DOHH2 (cell line): ENCODE measurements around the gene OTX2.

ENCODE experiments used
- H3F3A ChIP-seq: fragments of 200-600 bp; sonication (generic), shearing (Covaris generic); 2 replicates; pipeline ENCODE4 v1.6.0; 2016; ENCODE audit warnings: antibody characterized with exemption, mild to moderate bottlenecking; ENCODE audit not compliant: control insufficient read depth, insufficient read depth
- H3K27ac ChIP-seq: fragments of 200-600 bp; sonication (generic); 2 replicates; pipeline ENCODE4 v1.5.1; 2014; ENCODE audit warnings: low read depth, mild to moderate bottlenecking, low read length, moderate library complexity
- H3K27me3 ChIP-seq: fragments of 200-600 bp; sonication (generic); 2 replicates; pipeline ENCODE4 v1.6.1; 2014; ENCODE audit warnings: mild to moderate bottlenecking, low read length, mixed read lengths; ENCODE audit not compliant: control insufficient read depth
- H3K36me3 ChIP-seq: fragments of 200-600 bp; sonication (generic); 2 replicates; pipeline ENCODE4 v1.6.1; 2014; ENCODE audit warnings: mild to moderate bottlenecking, low read length, moderate library complexity, mixed read lengths; ENCODE audit not compliant: control insufficient read depth
- H3K4me1 ChIP-seq: fragments of 200-600 bp; sonication (generic); 2 replicates; pipeline ENCODE4 v1.6.1; 2014; ENCODE audit warnings: mild to moderate bottlenecking, low read length, mixed read lengths; ENCODE audit not compliant: control insufficient read depth
- H3K4me2 ChIP-seq: fragments of 200-600 bp; sonication (generic); 2 replicates; pipeline ENCODE4 v1.6.0; 2014; ENCODE audit warnings: mild to moderate bottlenecking, low read length, moderate library complexity
- H3K4me3 ChIP-seq: fragments of 200-600 bp; sonication (generic); 2 replicates; pipeline ENCODE4 v1.5.1; 2014; ENCODE audit warnings: mild to moderate bottlenecking, low read length, mixed read lengths
- H3K79me2 ChIP-seq: fragments of 200-600 bp; sonication (generic); 2 replicates; pipeline ENCODE4 v1.6.1; 2014; ENCODE audit warnings: mild to moderate bottlenecking, low read length, mixed read lengths; ENCODE audit not compliant: control insufficient read depth
- H3K9me2 ChIP-seq: fragments of 200-600 bp; sonication (generic); replicated peaks from 2 replicates; pipeline ENCODE4 v1.6.1; 2014; ENCODE audit warnings: mild to moderate bottlenecking, low read length, mixed read lengths; ENCODE audit not compliant: control insufficient read depth
- H3K9me3 ChIP-seq: fragments of 200-600 bp; sonication (generic); 2 replicates; pipeline ENCODE4 v1.6.1; 2014; ENCODE audit warnings: antibody characterized with exemption, low read length, mixed read lengths; ENCODE audit not compliant: control insufficient read depth, insufficient read depth
- H4K20me1 ChIP-seq: fragments of 200-600 bp; sonication (generic); 2 replicates; pipeline ENCODE4 v1.6.0; 2014; ENCODE audit warnings: low read depth, mild to moderate bottlenecking, antibody characterized with exemption, low read length, moderate library complexity; ENCODE audit not compliant: control insufficient read depth, insufficient read depth
- CTCF ChIP-seq: fragments of 200-600 bp; sonication (generic); IDR thresholded peaks from one replicate; pipeline ENCODE4 v1.5.1; 2014; ENCODE audit warnings: antibody characterized with exemption, mild to moderate bottlenecking, low read depth, low read length; ENCODE audit not compliant: poor library complexity, severe bottlenecking
- EZH2phosphoT487 ChIP-seq: fragments of 200-600 bp; sonication (generic); IDR thresholded peaks from 2 replicates; pipeline ENCODE4 v1.6.1; 2017; ENCODE audit warnings: borderline replicate concordance, mild to moderate bottlenecking, antibody characterized with exemption, low read length, moderate library complexity, mixed read lengths

OTX2 gene

DNA sequence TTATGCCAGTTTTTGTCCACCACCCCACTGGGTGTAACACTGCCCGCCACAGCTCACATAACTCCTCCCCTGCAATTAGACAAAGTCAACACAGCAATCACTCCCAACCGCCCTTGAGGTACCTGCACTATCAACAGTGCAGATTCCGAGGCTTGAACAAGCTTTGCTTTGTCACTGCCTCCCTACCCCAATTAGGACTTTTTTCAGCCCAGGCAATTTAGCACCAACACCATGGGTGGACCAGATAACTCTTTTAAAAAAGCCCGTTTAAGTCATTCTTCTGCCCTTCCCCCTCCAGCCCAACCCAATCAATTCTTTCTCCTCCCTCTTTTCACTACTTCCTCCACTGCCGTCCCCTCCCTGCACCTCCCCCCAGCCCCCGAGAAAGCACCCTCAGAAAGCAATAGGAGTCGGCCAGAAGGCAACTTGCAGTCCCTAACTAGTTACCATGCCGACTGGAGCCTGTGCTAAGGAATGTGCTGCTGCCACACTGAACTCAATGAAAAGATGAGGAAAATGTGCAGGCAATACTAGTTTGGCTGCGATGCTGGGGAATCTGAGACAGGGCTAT lies 45.7 kb upstream of the OTX2 start:
- Histone ChIP-seq H4K20me1 (no peaks in the 10 kb centered on the region), H3K4me3 (no peak overlapping the region), H3K36me3 (no peaks in the 10 kb centered on the region), H3K27me3 (peaks cover 8% of the 10 kb centered on the region; the same call in 1 of the 2 replicates), H3K27ac (no peak overlapping the region), H3K9me2 (no peaks in the 10 kb centered on the region), H3F3A (no peaks in the 10 kb centered on the region), H3K9me3 (no peaks in the 10 kb centered on the region), H3K4me1 (no peaks in the 10 kb centered on the region), H3K4me2 (no peak overlapping the region), H3K79me2 (no peaks in the 10 kb centered on the region)
- TF ChIP-seq CTCF (no peak), EZH2phosphoT487 (no peak)

DNA sequence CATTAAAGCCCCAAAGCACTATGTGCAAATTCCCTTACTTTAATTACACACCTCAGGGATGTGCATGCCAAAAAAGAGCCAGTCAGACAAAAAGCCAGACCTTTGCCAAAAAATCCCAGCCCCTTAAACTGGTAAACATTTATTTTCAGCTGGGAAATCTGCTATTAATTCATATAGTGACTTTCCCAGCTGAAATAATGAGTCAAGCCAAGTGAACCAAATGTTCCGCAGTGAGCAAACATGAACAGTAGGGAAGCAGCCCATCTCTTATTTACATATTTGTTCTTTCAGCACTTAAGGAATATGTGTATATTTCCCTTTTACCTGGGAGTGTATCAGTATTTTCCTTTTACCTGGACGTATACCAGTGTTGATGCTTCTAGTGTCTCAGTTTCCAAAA lies 44.0 kb upstream of the OTX2 start:
- no peaks in the 10 kb centered on the region for H3K4me1 ChIP-seq
- no peak overlapping the region for H3K27ac ChIP-seq
- no peaks in the 10 kb centered on the region for H3K9me3 ChIP-seq
- peaks cover 8% of the 10 kb centered on the region; the same call in 1 of the 2 replicates for H3K27me3 ChIP-seq
- H3F3A ChIP-seq: no peaks in the 10 kb centered on the region
- H3K79me2 ChIP-seq: no peaks in the 10 kb centered on the region
- no peaks in the 10 kb centered on the region for H4K20me1 ChIP-seq
- H3K9me2 ChIP-seq: no peaks in the 10 kb centered on the region
- no peaks in the 10 kb centered on the region for H3K36me3 ChIP-seq
- TF ChIP-seq EZH2phosphoT487 (no peak), CTCF (no peak)
- no peak overlapping the region for H3K4me3 ChIP-seq
- no peak overlapping the region for H3K4me2 ChIP-seq

- H3K4me3 ChIP-seq: no peak overlapping the region
- H3K4me2 ChIP-seq: no peak overlapping the region
- H3K4me1 ChIP-seq: no peaks in the 10 kb centered on the region
These were observed 37.0 kb upstream of the OTX2 start for GRCh38 chr14:56846970-56847930.

More at GRCh38 chr14:56846970-56847930, 37.0 kb upstream of the OTX2 start:
- Histone ChIP-seq H3K79me2 (no peaks in the 10 kb centered on the region), H3F3A (no peaks in the 10 kb centered on the region), H3K36me3 (no peaks in the 10 kb centered on the region), H3K9me3 (no peaks in the 10 kb centered on the region), H4K20me1 (no peaks in the 10 kb centered on the region), H3K27me3 (no peaks in the 10 kb centered on the region), H3K27ac (no peak overlapping the region), H3K9me2 (no peaks in the 10 kb centered on the region)
- TF ChIP-seq EZH2phosphoT487 (no peak), CTCF (no peak)
